ENCODE measurements around the gene CFAP46. TPM values are rescaled to one million over a fixed set of nuclear protein-coding genes. Genes with fewer than 3 reads are reported as not detected.

Gene CFAP46
- total and polyA plus RNA-seq, 9 of the 15 experiments (the other 6 are each of a cell fraction or from before 2014, with no cell fraction given), result not detected

DNA sequence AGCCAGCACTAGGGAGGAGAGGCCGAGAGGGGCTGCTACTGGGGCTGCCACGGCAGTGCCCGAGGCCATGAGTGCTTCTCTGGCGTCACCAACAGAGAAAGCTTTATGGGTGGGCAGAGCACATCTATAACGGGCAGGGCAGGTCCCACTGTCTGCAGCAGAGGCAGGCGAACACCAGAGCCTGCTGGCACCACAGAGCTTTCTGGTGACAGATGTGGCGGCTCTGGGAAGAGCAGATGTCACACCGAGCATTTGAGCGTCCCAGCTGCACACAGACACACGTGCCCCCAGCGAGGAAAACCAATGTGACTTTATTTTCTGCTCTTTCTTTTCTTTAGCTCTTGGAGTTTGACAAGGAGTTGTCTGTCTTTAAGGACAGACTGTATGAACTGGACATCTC, 176.9 kb downstream of the CFAP46 start (continued):
- TF ChIP-seq, protein P1, sequence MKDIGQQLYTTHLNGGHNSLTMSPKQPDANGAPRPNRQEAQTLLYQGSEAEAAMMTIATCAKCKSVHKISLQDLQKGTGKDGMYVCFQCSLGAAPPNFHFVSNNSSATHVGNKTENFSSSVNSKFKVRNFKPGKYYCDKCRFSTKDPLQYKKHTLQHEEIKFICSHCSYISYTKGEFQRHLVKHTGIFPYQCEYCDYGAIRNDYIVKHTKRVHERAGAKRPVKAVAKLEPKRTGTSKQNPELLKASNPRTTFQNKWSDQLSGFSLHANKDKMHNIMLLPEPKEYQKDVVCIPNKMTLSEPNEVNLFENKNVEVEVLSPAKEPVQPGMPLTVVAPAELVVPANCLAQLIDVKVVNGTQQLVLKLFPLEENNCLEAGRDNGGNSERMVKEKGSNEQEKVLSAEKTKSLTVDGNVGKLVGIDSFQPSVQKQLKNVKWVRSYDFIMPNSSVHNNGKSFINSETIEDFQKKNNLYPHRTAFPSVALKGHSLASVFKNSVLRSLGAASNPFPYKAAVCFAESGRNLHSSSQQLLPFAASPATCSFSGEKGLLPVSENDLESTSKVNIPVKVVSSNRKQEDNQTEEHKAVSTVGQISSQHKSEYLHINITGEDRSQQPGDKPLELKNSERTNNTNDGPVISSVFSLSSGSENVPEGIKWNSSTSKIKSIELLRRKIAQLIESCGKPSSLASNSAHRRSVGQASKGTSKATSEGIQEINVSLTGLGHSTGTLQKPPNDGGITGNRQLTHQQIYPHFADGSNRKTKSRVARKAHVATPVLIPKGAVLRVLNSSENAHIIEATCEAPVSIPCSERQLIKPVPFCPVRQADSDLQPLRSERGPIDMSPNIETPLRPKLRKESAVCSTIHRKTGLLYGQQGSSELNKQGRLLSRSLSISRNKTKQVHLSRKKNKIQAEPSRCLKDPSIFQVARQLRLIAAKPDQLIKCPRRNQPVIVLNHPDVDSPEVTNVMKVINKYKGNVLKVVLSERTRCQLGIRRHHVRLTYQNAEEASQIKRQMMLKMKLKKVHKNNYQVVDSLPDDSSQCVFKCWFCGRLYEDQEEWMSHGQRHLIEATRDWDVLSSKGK (CRISPR knock-in tag; IDR thresholded peaks at IDR 0.05), result no peak
- TF ChIP-seq ETV5 (CRISPR knock-in tag; IDR thresholded peaks at IDR 0.05; ENCODE audit: low read depth), result no peak

DNA sequence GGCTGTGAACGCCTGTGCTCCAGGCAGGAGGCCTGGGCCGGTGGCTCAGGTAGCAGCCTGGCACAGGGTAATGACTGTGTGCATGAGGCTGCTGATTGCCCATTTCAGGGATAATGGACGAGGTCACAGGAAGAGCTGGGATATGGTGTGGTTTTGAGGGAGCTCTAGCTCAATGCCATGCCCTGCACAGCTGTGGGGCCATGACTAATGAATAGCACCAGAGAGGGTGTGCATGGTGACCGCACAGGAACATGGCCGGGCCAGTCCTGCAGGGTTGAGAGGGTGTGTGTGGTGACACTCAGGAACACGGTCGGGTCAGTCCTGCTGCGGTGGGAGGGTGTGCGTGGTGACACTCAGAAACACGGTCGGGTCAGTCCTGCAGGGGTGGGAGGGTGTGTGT, 178.3 kb downstream of the CFAP46 start:
- Histone ChIP-seq H2AFZ (ENCODE audit: low read depth, low read length) (no peak overlapping the region), H4K20me1 (replicated peaks; ENCODE audit: control insufficient read depth, insufficient read depth, low read length) (no peaks in the 10 kb centered on the region), H3K27me3 (ENCODE audit: control insufficient read depth in 2 of 2, insufficient read depth in 2 of 2, low read length in 2 of 2) (no peaks in the 10 kb centered on the region), H3K27ac (ENCODE audit: extremely low read depth, low read depth, low read length) (no peak overlapping the region), H3K9ac (ENCODE audit: insufficient read depth in 1 of 2, low read depth in 2 of 2, low read length in 2 of 2) (no peak overlapping the region), H3K4me3 (no peak overlapping the region), H3K9me3 (replicated peaks; ENCODE audit: control insufficient read depth, insufficient read depth, low read depth, low read length) (no peaks in the 10 kb centered on the region), H3K4me1 (replicated peaks in 1 of 2; ENCODE audit: control insufficient read depth in 2 of 2, insufficient read depth in 2 of 2, low read length in 2 of 2) (no peaks in the 10 kb centered on the region), H3K79me2 (ENCODE audit: control insufficient read depth, insufficient read depth, low read length) (no peaks in the 10 kb centered on the region), H3K4me2 (ENCODE audit: insufficient read depth, low read length) (no peak overlapping the region), H3K9me1 (ENCODE audit: control insufficient read depth, insufficient read depth, low read length) (no peaks in the 10 kb centered on the region), H3K36me3 (ENCODE audit: control insufficient read depth, insufficient read depth, low read length) (no peaks in the 10 kb centered on the region)
- no peak for ATAC-seq
- BruUV-seq (replicated peaks), result no TSS peak
- intact Hi-C loops (cut with micrococcal nuclease), result no loop called here
- TF ChIP-seq BRCA1 (IDR thresholded peaks at IDR 0.05), result no peak
- no peak for TF ChIP-seq BRCA1 (CRISPR knock-in tag; IDR thresholded peaks at IDR 0.05)
- TF ChIP-seq TSC22D4 (tag; IDR thresholded peaks at IDR 0.05), result no peak
- no peak for TF ChIP-seq RAD51 (IDR thresholded peaks at IDR 0.05; ENCODE audit: borderline replicate concordance, low read depth)
- no peak for TF ChIP-seq ELF2 (CRISPR knock-in tag; IDR thresholded peaks at IDR 0.05)
- no peak for TF ChIP-seq SMAD2 (IDR thresholded peaks at IDR 0.05; ENCODE audit: low read depth, low read length)
- TF ChIP-seq, protein P2, sequence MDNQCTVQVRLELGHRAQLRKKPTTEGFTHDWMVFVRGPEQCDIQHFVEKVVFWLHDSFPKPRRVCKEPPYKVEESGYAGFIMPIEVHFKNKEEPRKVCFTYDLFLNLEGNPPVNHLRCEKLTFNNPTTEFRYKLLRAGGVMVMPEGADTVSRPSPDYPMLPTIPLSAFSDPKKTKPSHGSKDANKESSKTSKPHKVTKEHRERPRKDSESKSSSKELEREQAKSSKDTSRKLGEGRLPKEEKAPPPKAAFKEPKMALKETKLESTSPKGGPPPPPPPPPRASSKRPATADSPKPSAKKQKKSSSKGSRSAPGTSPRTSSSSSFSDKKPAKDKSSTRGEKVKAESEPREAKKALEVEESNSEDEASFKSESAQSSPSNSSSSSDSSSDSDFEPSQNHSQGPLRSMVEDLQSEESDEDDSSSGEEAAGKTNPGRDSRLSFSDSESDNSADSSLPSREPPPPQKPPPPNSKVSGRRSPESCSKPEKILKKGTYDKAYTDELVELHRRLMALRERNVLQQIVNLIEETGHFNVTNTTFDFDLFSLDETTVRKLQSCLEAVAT (IDR thresholded peaks at IDR 0.05), result no peak
- no peak for TF ChIP-seq ZNF197 (CRISPR knock-in tag; IDR thresholded peaks at IDR 0.05; ENCODE audit: low read depth)
- TF ChIP-seq L3MBTL2 (IDR thresholded peaks at IDR 0.05), result no peak
- TF ChIP-seq ZNF586 (CRISPR knock-in tag; conservative IDR thresholded peaks at IDR 0.05), result no peak
- no peak for FAIRE-seq
- in situ Hi-C loops (cut with MboI), result no loop called here
- ChIA-PET CTCF (ENCODE audit: low intra/inter-chr PET ratio) (no interaction called here), POLR2A (no interaction called here)
- no peak for DNase-seq (ENCODE audit: extremely low read depth in 1 of 4, low spot score in 3 of 4)
- 78% methylated on average over 5 of the region's 11 CpGs for WGBS (ENCODE audit: insufficient coverage, low coverage, missing lambda C conversion rate)
